Measurements from ENCODE around the gene ENTPD8.

ENTPD8 gene, protein sequence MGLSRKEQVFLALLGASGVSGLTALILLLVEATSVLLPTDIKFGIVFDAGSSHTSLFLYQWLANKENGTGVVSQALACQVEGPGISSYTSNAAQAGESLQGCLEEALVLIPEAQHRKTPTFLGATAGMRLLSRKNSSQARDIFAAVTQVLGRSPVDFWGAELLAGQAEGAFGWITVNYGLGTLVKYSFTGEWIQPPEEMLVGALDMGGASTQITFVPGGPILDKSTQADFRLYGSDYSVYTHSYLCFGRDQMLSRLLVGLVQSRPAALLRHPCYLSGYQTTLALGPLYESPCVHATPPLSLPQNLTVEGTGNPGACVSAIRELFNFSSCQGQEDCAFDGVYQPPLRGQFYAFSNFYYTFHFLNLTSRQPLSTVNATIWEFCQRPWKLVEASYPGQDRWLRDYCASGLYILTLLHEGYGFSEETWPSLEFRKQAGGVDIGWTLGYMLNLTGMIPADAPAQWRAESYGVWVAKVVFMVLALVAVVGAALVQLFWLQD

DNA sequence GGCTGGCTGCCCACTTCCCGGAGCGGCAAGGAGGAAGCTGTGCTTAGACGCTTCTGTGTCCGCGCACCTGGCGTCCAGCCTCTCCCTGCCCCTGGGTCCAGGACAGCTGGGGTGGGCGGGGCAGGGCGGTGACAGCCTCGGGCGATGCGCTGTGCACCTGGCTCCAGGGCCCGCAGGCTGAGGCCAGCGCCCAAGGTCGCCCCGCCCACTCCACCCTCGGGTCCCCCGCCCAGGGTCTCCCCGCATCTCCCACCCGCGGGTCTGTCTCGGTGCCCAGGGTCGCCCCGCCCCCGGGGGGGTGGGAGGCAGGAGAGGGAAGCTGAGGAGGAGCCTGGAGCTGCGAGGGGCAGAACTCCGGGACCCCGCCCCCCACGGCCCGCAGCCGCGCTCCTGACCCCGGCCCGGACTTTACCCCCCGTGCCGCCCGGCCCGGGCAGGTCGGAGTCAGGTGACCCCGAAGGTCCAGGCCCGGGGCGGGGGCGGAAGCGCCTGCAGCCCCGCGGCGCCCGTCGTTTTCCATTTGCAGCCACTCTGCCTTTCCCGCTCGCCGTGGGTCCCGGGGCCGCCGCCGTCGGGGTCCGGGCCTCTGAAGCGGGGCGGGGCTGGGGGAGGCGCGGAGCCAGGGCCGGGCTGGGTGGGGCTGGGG is at the start of gene ENTPD8:
TSS of gene ENTPD8 (minus strand) at position 69 of the 646 bp plus-strand sequence. CDS start 3,072 bp downstream, outside the sequence.
- DNase-seq, result peak; percentile 17

DNA sequence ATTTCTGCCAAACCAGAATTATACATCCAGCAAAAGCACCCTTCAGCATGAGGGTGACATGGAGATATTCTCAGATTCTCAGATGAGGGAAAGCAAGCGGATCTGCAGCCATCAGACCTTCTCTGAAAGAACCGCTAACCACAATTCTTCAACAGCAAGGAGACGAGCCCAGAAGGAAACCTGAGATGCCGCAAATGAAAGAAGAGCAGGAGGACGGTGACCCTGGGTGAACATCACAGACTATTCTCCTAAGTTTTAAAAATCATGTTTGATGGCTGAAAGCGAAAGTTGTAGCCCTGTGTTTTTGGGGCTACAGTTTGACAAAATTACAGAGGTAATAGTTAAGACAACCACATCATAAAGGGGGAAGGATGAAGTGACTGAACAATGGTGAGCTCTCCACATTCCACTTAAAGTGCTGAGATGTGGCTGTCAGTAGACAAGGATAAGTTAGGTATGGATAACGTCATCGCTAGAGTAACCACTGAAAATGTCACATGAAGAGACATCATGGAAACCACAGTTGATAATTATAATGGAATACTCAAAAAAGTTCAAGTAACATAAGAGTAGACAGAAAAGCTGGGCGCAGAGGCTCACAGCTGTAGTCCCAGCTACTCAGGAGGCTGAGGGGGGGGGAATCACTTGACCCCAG is 49.5 kb upstream of the ENTPD8 start:
- no peak for DNase-seq

DNA sequence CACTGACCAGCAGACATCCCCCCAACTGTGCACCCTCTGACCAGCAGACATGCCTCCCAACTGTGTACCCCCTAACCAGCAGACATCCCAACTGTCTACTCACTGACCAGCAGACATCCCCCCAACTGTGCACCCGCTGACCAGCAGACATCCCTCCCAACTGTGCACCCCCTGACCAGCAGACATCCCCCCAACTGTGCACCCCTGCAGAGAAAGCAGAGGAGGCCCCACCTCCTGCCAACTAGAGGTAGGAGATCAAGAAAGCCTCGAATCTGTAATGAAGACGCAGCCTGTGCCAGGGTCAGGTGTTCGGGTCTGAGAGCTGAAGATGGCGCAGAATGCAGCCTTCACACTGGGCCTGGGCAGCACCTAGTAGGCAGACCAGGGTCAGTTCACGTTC is 47.7 kb upstream of the ENTPD8 start:
- no peak for DNase-seq

- no peak for DNase-seq
These were observed 47.1 kb upstream of the ENTPD8 start for GRCh38 chr9:137488327-137488653.

DNA sequence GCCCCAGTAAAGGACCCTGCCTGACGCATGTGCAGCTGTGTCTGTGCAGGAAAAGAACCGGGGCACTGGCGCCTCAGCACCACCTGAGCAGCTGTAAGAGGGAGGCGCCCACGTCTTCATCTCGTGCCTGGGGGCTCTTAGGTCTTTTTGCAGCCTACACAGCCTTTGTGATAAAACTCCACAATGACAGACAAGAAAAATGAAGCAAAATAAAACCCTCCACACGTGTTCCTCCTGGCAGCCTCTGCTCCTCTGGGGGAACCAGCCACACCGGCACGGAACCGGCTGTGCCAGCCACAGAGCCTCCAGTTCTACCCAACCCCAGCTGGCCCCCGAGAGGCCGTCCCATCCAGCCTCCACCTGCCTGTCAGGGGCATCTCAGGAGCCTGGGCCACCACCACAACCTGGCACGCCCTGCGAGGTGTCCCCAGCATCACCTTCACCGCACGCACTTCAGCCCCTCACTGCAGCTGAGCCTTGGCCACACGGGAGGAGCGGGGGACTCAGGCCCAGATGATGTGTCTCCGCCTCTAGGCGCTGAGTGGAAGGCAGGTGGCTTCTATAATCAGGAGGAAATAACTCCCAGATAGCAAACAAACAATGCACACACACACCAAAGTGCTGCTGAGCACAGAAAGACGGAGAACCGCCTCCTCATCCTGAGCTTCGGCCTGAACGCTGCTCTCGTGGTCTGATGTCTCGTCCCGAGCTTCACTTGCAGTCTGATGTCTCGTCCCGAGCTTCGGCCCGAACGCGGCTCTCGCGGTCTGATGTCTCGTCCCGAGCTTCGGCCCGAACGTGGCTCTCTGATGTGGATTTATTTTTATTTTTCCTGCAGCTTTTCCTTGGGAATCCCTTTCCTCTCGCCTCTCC is 46.5 kb upstream of the ENTPD8 start:
- no peak for DNase-seq

DNA sequence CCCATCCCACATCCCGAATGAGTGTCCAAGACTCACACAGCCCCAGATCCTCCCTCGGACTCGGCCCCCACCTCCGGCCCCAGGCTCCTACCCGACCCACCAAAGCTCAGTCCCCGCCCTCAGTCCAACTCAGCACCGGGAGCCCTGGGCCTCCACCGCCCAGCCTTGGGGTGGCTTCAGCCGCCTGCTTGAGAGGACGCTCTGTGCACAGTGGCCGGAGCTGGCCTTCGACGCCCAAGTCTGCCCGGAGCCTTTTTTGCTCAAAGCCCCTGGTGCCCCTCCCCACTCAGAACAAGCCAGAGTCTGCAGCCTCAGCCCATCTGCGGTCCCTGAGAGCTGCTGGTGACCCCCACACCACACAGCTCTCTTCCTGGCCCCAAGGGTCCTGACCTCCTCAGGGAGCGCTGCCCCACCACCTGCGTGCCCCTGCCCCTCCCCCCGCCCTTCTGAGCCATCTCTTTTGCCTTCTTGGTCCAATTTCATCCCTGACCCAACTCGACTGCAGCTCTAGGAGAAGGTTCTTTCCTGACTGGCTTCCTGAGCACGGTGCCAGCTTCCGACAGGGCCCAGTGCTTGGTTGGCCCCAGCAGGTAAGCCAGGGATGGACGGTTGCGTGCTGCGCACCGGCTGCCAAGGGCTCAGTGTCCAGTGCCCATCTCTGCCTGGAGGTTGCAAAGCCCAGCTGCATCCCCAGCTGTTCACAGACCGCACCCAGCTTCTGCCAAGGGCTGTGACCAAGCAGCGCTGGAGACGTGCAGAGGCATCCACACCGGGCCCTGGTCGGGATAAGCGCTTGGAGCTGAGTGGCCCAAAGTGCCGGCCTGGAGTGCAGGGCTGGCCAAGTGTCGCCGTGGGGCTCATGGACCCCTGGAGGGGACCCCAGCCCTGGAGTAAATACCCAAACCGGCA is 45.6 kb upstream of the ENTPD8 start:
- DNase-seq, result no peak

DNA sequence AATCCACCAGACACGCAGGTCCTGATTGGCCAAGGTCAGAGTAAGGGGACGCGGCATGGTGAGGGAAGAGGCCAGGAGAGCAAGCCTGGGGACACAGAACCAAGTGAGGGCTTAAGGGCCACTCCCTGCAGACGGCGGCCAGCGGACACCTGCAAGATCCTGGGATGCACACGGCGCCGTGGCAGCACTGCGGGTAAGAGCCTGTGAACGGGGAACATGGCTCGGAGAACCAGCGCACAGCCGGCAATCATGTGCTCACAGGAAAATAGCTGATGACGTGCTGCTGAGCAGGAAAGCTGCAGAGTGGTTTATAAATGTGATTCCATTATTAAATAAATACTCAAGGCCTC is 45.0 kb upstream of the ENTPD8 start:
- DNase-seq, result no peak

- no peak for DNase-seq
These were observed 44.4 kb upstream of the ENTPD8 start for GRCh38 chr9:137485343-137486140.

DNA sequence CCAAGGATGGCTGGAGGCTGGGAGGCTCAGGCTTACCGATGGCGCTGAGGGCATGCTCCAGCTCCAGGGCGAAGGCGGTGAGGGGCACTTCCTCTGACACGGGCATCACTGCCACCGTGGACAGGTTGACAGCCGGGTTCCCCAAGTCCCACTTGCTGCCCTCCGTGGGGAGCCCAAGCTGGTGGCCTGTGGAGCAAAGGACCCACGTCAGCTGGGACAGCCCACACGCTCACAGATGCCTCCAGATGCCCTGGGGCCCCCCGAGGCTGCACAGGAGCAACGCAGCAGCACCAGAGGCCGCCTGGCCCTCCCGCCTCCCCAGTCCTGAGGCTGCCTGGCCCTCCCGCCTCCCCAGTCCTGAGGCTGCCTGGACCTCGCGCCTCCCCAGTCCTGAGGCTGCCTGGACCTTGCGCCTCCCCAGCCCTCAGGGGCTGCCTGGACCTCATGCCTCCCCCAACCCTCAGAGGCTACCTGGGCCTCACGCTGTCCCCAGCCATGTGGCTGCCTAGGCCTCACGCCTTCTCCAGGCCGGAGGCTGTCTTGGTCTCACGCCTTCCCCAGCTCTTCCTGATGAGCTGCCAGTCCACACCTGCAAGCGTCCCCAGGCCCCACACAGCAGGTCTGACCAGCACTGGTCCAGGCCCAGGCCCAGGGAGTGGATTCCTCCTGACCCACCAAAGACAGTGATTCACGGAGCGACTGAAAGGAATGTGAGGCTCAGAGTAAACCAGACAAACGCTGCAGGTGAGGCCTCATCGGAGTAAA is 43.6 kb upstream of the ENTPD8 start:
- DNase-seq, result no peak

- no peak for DNase-seq
These were observed 41.1 kb upstream of the ENTPD8 start for GRCh38 chr9:137482094-137482781.

- no peak for DNase-seq
These were observed 39.8 kb upstream of the ENTPD8 start for GRCh38 chr9:137480686-137481683.

DNA sequence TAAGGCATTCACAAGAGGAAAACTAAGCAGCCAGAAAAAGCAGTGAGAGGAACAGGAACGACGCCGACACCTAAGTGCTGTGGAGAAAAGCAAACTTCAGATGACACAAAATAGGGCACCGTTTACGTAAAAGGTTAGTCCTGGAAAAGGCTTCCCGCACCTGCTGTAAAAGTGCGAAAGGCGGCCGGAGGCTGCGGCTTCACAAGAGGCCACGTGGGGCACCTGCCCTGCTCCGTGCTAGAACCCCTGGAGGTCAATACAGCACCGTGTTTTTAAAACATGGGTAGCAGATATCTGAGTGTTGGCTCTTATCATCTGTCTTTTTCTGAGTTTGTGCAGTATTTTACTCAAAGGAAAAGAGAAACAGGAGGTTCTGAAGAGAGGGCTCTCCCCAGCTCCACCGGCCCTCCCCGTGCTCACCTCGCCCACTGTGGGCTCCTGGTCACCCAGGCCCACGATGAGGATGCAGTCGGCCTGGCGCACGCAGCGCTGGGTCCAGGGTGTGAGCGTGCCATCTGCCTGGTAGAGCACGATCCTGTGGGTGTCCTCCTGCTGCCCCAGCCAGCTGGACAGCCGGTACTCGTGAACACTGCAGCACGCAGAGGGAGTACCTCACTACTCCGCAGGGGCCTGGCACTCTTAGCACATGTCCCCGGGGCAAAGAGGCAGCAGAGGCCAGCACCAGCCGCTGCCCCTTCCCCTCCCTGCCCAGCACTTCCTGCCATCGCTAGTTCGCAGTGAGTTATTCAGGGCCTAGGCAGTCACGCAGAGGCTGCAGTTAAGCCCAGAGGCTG is 38.9 kb upstream of the ENTPD8 start:
- DNase-seq, result no peak

GRCh38 chr9:137478962-137479861 is 38.1 kb upstream of the ENTPD8 start:
- DNase-seq, result no peak

GRCh38 chr9:137478613-137478961 is 37.4 kb upstream of the ENTPD8 start:
- DNase-seq, result no peak

DNA sequence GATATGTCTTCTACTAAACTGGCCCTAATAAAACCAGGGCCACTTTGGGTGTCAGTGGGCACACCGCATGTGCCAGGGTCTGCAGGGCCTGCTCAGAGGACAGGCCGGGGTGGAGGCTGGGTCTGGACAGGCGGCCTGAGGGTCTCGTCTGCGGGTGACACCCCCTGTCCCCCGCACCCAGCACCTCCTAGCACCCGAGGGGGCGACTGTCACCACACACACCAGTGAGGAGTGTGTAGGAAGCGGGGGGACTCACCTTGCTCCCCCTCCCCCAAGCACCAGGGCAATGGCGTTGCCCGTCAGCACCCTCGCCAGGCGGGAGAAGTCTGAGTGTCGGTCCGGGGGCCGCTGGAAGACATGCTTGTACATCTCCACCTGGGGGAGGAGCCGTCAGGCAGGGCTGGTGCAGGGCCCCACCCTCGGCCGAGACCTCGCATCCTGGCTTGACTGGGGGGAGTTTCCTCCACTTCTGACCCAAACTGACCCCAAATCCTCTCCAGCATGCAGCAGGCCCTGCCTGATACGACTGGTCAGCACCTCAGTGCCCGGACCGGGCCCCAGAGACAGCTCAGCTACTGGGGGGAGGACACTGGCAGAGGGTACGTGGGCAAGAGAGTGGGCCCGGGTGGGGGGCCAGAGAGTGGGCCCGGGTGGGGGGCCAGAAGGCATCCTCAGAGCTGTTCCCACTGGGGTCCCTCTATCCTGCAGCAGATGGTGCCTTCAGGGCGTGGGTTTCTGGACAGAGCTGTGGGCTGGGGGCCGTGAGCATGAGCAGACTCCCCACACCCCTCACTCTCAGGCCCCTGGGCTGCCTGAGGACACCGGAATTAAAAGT is 36.8 kb upstream of the ENTPD8 start:
- DNase-seq, result no peak
